Astrocyte (in vitro differentiated cells and primary cell): ENCODE results near the gene CD59. TPM values are rescaled to one million over a fixed set of nuclear protein-coding genes. Genes with fewer than 3 reads are reported as not detected.

ENCODE experiments used
- DNase-seq: peaks from one replicate; pipeline ENCODE4 v3.0.0-alpha.2; 2010; ENCODE audit warnings: low read depth
- FAIRE-seq: peaks from 2 replicates; lab custom pipeline; 2011; peaks lifted over from hg19 to GRCh38; lab: Jason Lieb, UNC
- H2AFZ ChIP-seq: 2 replicates; pipeline ENCODE4 v1.6.0; 2012; ENCODE audit warnings: low read depth, low read length, inconsistent platforms
- H3K27ac ChIP-seq: 2 replicates; pipeline ENCODE4 v1.5.1; 2011; ENCODE audit warnings: low read depth, low read length, inconsistent platforms
- H3K27me3 ChIP-seq: 2 replicates; pipeline ENCODE4 v1.6.0; 2011; ENCODE audit warnings: low read length, inconsistent platforms; ENCODE audit not compliant: insufficient read depth
- H3K36me3 ChIP-seq: 2 replicates; pipeline ENCODE4 v1.5.1; 2011; ENCODE audit warnings: low read length, inconsistent platforms; ENCODE audit not compliant: insufficient read depth
- H3K4me1 ChIP-seq: 2 replicates; pipeline ENCODE4 v1.5.1; 2011; ENCODE audit warnings: low read length, inconsistent platforms; ENCODE audit not compliant: insufficient read depth
- H3K4me2 ChIP-seq: 2 replicates; pipeline ENCODE4 v1.6.0; 2012; ENCODE audit warnings: low read length, inconsistent platforms
- H3K4me3 ChIP-seq: 2 replicates; pipeline ENCODE4 v1.5.1; 2011; ENCODE audit warnings: low read depth, mild to moderate bottlenecking, low read length, inconsistent platforms; ENCODE audit not compliant: insufficient read depth
- H3K79me2 ChIP-seq: 2 replicates; pipeline ENCODE4 v1.6.0; 2012; ENCODE audit warnings: mild to moderate bottlenecking, low read length, inconsistent platforms; ENCODE audit not compliant: insufficient read depth
- H3K9ac ChIP-seq: 2 replicates; pipeline ENCODE4 v1.6.0; 2012; ENCODE audit warnings: mild to moderate bottlenecking, low read length, inconsistent platforms
- H3K9me3 ChIP-seq: 2 replicates; pipeline ENCODE4 v1.5.1; 2012; ENCODE audit warnings: low read depth, mild to moderate bottlenecking, low read length, inconsistent platforms; ENCODE audit not compliant: insufficient read depth
- H4K20me1 ChIP-seq: 2 replicates; pipeline ENCODE4 v1.6.0; 2012; ENCODE audit warnings: low read length, inconsistent platforms; ENCODE audit not compliant: insufficient read depth
- H3K27ac Mint-ChIP-seq: one replicate; pipeline ENCODE4 v1.8.0; 2021; ENCODE audit warnings: mild to moderate bottlenecking, mixed read lengths; ENCODE audit not compliant: unreplicated experiment
- H3K27me3 Mint-ChIP-seq: one replicate; pipeline ENCODE4 v1.8.0; 2021; ENCODE audit warnings: low read depth, mixed read lengths; ENCODE audit not compliant: unreplicated experiment
- H3K36me3 Mint-ChIP-seq: one replicate; pipeline ENCODE4 v1.8.0; 2021; ENCODE audit warnings: low read depth, mixed read lengths; ENCODE audit not compliant: unreplicated experiment
- H3K4me1 Mint-ChIP-seq: one replicate; pipeline ENCODE4 v1.8.0; 2021; ENCODE audit warnings: low read depth, mixed read lengths; ENCODE audit not compliant: unreplicated experiment
- H3K4me3 Mint-ChIP-seq: one replicate; pipeline ENCODE4 v1.8.0; 2021; ENCODE audit warnings: mild to moderate bottlenecking, moderate library complexity, mixed read lengths; ENCODE audit not compliant: unreplicated experiment
- H3K9me3 Mint-ChIP-seq: one replicate; pipeline ENCODE4 v1.8.0; 2021; ENCODE audit warnings: mild to moderate bottlenecking, mixed read lengths; ENCODE audit not compliant: unreplicated experiment
- EZH2 ChIP-seq: IDR thresholded peaks from 2 replicates; pipeline ENCODE4 v1.6.1; 2012; ENCODE audit warnings: mild to moderate bottlenecking, low read length, inconsistent platforms; ENCODE audit not compliant: insufficient read depth
- total RNA-seq: library from RNA; stranded (reverse); gene quantifications from 2 replicates; pipeline ENCODE4 v1.2.1, GENCODE V29; 2021
- TF ChIP-seq, protein P1 (sequence below): IDR thresholded peaks from 2 replicates; pipeline ENCODE4 v1.5.1; 2011; ENCODE audit warnings: low read depth, mild to moderate bottlenecking, inconsistent platforms, low read length, moderate library complexity; ENCODE audit not compliant: insufficient read depth

The CD59 gene
- total RNA-seq, 1 donor from 2014 or later: 587 TPM

DNA sequence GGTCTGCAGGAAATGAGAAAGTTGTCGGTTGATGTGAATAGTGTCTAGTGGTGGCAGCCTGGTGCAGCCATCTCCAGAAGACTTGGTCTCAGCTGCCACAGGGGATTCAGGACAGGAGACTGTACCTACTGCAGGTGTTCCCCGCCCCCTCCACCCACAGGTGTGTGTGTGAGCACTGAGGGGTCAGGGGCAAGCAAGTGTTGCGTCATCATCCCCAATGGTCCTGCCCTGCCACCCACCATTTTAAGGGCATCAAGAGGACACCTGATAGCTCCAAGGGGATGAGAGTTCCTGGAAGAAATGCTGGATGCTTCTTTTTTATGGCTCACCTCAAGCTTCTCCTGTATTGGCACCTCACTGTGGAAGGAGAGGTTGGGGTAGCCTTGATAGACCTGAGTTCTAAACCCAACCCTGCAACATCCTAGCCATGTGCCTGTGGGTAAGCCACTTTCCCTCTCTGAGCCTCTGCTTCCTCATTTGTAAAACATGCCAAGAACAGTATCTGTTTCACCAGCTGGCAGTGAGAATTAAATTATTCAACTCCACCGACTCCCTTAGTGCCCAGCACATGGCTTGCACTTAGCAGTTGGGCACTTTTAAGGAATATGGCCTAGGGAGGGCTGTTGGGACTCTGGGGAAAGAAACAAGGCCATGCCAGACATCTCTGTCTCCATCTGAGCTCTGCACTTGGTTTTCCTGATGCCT is 41.7 kb downstream of the CD59 start:
- no peak overlapping the region for H3K27ac Mint-ChIP-seq
- TF ChIP-seq, protein P1, sequence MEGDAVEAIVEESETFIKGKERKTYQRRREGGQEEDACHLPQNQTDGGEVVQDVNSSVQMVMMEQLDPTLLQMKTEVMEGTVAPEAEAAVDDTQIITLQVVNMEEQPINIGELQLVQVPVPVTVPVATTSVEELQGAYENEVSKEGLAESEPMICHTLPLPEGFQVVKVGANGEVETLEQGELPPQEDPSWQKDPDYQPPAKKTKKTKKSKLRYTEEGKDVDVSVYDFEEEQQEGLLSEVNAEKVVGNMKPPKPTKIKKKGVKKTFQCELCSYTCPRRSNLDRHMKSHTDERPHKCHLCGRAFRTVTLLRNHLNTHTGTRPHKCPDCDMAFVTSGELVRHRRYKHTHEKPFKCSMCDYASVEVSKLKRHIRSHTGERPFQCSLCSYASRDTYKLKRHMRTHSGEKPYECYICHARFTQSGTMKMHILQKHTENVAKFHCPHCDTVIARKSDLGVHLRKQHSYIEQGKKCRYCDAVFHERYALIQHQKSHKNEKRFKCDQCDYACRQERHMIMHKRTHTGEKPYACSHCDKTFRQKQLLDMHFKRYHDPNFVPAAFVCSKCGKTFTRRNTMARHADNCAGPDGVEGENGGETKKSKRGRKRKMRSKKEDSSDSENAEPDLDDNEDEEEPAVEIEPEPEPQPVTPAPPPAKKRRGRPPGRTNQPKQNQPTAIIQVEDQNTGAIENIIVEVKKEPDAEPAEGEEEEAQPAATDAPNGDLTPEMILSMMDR: no peak

DNA sequence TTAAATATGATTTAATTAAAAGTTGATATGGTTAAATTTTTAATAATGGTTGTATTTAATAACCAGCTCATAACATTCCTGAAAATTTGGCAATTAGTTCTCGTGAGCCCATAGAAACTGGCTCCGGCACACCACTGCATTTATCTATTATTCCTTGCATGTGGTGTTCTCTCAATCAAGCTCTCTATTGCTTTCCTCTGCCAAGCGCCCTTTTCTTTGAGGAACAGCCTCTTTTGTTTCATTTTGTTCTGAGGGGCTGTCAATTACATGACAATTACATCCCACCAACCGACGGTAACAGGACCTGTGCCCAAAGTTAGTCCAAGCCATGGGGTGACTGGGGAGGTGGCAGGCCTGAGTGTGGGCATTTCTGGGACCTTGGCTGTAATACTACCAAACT is 43.7 kb downstream of the CD59 start:
- Histone ChIP-seq H3K36me3 (no peaks in the 10 kb centered on the region), H3K27ac (peak overlapping the region; percentile 100), H3K27me3 (no peaks in the 10 kb centered on the region), H3K4me3 (peak overlapping the region; percentile 11), H3K9ac (peak overlapping the region; percentile 86), H4K20me1 (no peaks in the 10 kb centered on the region), H2AFZ (no peak overlapping the region), H3K79me2 (no peaks in the 10 kb centered on the region), H3K4me2 (peak overlapping the region; percentile 54), H3K4me1 (peaks cover 64% of the 10 kb centered on the region), H3K9me3 (no peaks in the 10 kb centered on the region)
- TF ChIP-seq EZH2: no peak
- TF ChIP-seq, protein P1: no peak
- peaks cover 2% of the 10 kb centered on the region for H3K36me3 Mint-ChIP-seq
- peak overlapping the region; percentile 99 for H3K27ac Mint-ChIP-seq
- H3K4me3 Mint-ChIP-seq: no peak overlapping the region
- no peaks in the 10 kb centered on the region for H3K27me3 Mint-ChIP-seq
- FAIRE-seq (no peak), DNase-seq (no peak)
- H3K4me1 Mint-ChIP-seq: peaks cover 50% of the 10 kb centered on the region
- H3K9me3 Mint-ChIP-seq: no peaks in the 10 kb centered on the region

More for the DNA sequence above, 41.7 kb downstream of the CD59 start:
- Histone ChIP-seq H3K79me2 (no peaks in the 10 kb centered on the region), H3K4me3 (no peak overlapping the region), H3K27me3 (no peaks in the 10 kb centered on the region), H3K4me1 (peaks cover 60% of the 10 kb centered on the region), H3K4me2 (no peak overlapping the region), H3K9me3 (no peaks in the 10 kb centered on the region), H4K20me1 (no peaks in the 10 kb centered on the region), H3K27ac (peak overlapping the region; percentile 31), H3K9ac (no peak overlapping the region), H2AFZ (no peak overlapping the region), H3K36me3 (no peaks in the 10 kb centered on the region)
- peaks cover 43% of the 10 kb centered on the region for H3K4me1 Mint-ChIP-seq
- peaks cover 2% of the 10 kb centered on the region for H3K36me3 Mint-ChIP-seq
- no peak for FAIRE-seq
- H3K4me3 Mint-ChIP-seq: no peak overlapping the region
- H3K27me3 Mint-ChIP-seq: no peaks in the 10 kb centered on the region
- DNase-seq: no peak
- H3K9me3 Mint-ChIP-seq: no peaks in the 10 kb centered on the region

DNA sequence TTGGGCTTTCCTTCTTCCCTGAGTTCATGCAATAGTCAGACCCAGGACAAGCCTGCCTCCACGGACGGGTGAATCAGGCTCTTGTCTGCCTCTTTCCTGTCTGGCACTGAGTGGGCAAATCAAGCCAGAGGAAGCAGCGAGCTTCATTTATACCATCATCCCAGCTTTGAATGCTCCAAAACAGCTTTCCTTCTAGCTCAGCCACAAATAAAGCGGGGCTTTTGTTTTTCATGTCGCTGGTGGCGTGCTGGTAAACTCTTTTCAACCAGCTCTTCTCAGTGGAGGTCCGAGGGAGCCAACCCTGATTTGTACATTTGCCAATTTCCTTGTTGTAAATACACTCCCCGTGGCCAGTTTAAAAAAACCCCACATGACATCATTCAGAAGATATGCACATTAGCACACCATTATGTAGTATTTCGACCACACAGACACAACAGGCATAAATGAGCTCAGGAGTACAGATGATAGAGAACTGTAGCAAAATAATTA is 44.2 kb downstream of the CD59 start:
- Mint-ChIP-seq H3K27ac (peak overlapping the region; percentile 99), H3K4me3 (peak overlapping the region; percentile 9), H3K36me3 (no peaks in the 10 kb centered on the region), H3K27me3 (no peaks in the 10 kb centered on the region), H3K4me1 (peaks cover 50% of the 10 kb centered on the region), H3K9me3 (no peaks in the 10 kb centered on the region)
- TF ChIP-seq, protein P1: no peak
- TF ChIP-seq EZH2: no peak
- peak overlapping the region; percentile 100 for H3K27ac ChIP-seq
- H3K4me2 ChIP-seq: peak overlapping the region; percentile 79
- H3K36me3 ChIP-seq: no peaks in the 10 kb centered on the region
- peak overlapping the region; percentile 86 for H3K9ac ChIP-seq
- H3K9me3 ChIP-seq: no peaks in the 10 kb centered on the region
- H3K79me2 ChIP-seq: no peaks in the 10 kb centered on the region
- DNase-seq (peak; percentile 97), FAIRE-seq (peak; percentile 17)
- no peaks in the 10 kb centered on the region for H4K20me1 ChIP-seq
- peak overlapping the region; percentile 20 for H3K4me3 ChIP-seq
- no peaks in the 10 kb centered on the region for H3K27me3 ChIP-seq
- H3K4me1 ChIP-seq: peaks cover 64% of the 10 kb centered on the region
- no peak overlapping the region for H2AFZ ChIP-seq
